Activated naive CD8-positive, alpha-beta T cell treated with anti-CD3 and anti-CD28 coated beads for 36 hours (primary cell): Measurements from ENCODE around the gene UBL4B. TPM values are rescaled to one million over a fixed set of nuclear protein-coding genes. Genes with fewer than 3 reads are reported as not detected.

Source experiments
- DNase-seq: peaks from one replicate; pipeline ENCODE4 v3.0.0; 2021
- H3K27ac Mint-ChIP-seq: one replicate; pipeline ENCODE4 v1.8.0; 2022; ENCODE audit warnings: mild to moderate bottlenecking, moderate library complexity, mixed read lengths
- H3K27me3 Mint-ChIP-seq: one replicate; pipeline ENCODE4 v1.8.0; 2022; ENCODE audit warnings: mild to moderate bottlenecking, mixed read lengths
- H3K36me3 Mint-ChIP-seq: one replicate; pipeline ENCODE4 v1.8.0; 2021; ENCODE audit warnings: mild to moderate bottlenecking, mixed read lengths
- H3K4me1 Mint-ChIP-seq: one replicate; pipeline ENCODE4 v1.8.0; 2021; ENCODE audit warnings: mixed read lengths
- H3K4me3 Mint-ChIP-seq: one replicate; pipeline ENCODE4 v1.8.0; 2022; ENCODE audit warnings: mild to moderate bottlenecking, moderate library complexity, mixed read lengths
- H3K9me3 Mint-ChIP-seq: one replicate; pipeline ENCODE4 v1.8.0; 2022; ENCODE audit warnings: mixed read lengths
- total RNA-seq, 2 experiments: library from RNA; stranded (reverse); gene quantifications; one replicate each; pipeline ENCODE4 v1.2.3, GENCODE V29; 2021

The UBL4B gene
- not detected for total RNA-seq

GRCh38 chr1:110112143-110112542 lies at the start of gene UBL4B:
Gene UBL4B (plus strand): TSS chr1:110112443. CDS start chr1:110112535, 92 bp downstream.
- Mint-ChIP-seq H3K36me3 (no peaks in the 10 kb centered on the region), H3K9me3 (no peaks in the 10 kb centered on the region), H3K4me1 (no peaks in the 10 kb centered on the region), H3K27me3 (peaks cover 9% of the 10 kb centered on the region), H3K4me3 (no peak within 1 kb of the TSS), H3K27ac (no peak within 1 kb of the TSS)
- no peak for DNase-seq

- H3K27ac Mint-ChIP-seq = no peak overlapping the region
- DNase-seq = no peak
- peaks cover 5% of the 10 kb centered on the region for H3K36me3 Mint-ChIP-seq
- H3K27me3 Mint-ChIP-seq = peaks cover 15% of the 10 kb centered on the region
- no peaks in the 10 kb centered on the region for H3K9me3 Mint-ChIP-seq
- H3K4me3 Mint-ChIP-seq = no peak overlapping the region
- H3K4me1 Mint-ChIP-seq = peaks cover 1% of the 10 kb centered on the region
Measured at GRCh38 chr1:110062612-110063011, 49.6 kb upstream of the UBL4B start.

- H3K4me1 Mint-ChIP-seq = peaks cover 6% of the 10 kb centered on the region
- no peak for DNase-seq
- peaks cover 27% of the 10 kb centered on the region for H3K27me3 Mint-ChIP-seq
- no peak overlapping the region for H3K27ac Mint-ChIP-seq
- H3K36me3 Mint-ChIP-seq = peaks cover 5% of the 10 kb centered on the region
- no peak overlapping the region for H3K4me3 Mint-ChIP-seq
- no peaks in the 10 kb centered on the region for H3K9me3 Mint-ChIP-seq
Measured at GRCh38 chr1:110063781-110064180, 48.5 kb upstream of the UBL4B start.

- H3K27ac Mint-ChIP-seq = no peak overlapping the region
- DNase-seq = no peak
- H3K9me3 Mint-ChIP-seq = no peaks in the 10 kb centered on the region
- peaks cover 5% of the 10 kb centered on the region for H3K36me3 Mint-ChIP-seq
- H3K4me1 Mint-ChIP-seq = peaks cover 6% of the 10 kb centered on the region
- H3K27me3 Mint-ChIP-seq = peaks cover 37% of the 10 kb centered on the region
- no peak overlapping the region for H3K4me3 Mint-ChIP-seq
Measured at GRCh38 chr1:110064576-110065337, 47.5 kb upstream of the UBL4B start.

GRCh38 chr1:110065841-110066240 lies 46.4 kb upstream of the UBL4B start:
- DNase-seq = no peak
- no peak overlapping the region for H3K27ac Mint-ChIP-seq
- H3K9me3 Mint-ChIP-seq = no peaks in the 10 kb centered on the region
- no peak overlapping the region for H3K4me3 Mint-ChIP-seq
- H3K4me1 Mint-ChIP-seq = peaks cover 5% of the 10 kb centered on the region
- H3K27me3 Mint-ChIP-seq = peaks cover 44% of the 10 kb centered on the region
- no peaks in the 10 kb centered on the region for H3K36me3 Mint-ChIP-seq

- Mint-ChIP-seq H3K4me3 (no peak overlapping the region), H3K9me3 (no peaks in the 10 kb centered on the region)
Measured at GRCh38 chr1:110067479-110067892, 44.8 kb upstream of the UBL4B start.

GRCh38 chr1:110067893-110068645 lies 44.2 kb upstream of the UBL4B start:
- Mint-ChIP-seq H3K4me1 (peaks cover 5% of the 10 kb centered on the region), H3K36me3 (no peaks in the 10 kb centered on the region), H3K9me3 (no peaks in the 10 kb centered on the region), H3K27ac (no peak overlapping the region), H3K27me3 (peaks cover 64% of the 10 kb centered on the region), H3K4me3 (peak overlapping the region; percentile 44)
- DNase-seq = peak; percentile 16

More at GRCh38 chr1:110067479-110067892, 44.8 kb upstream of the UBL4B start:
- peaks cover 5% of the 10 kb centered on the region for H3K4me1 Mint-ChIP-seq
- peaks cover 60% of the 10 kb centered on the region for H3K27me3 Mint-ChIP-seq
- no peaks in the 10 kb centered on the region for H3K36me3 Mint-ChIP-seq
- no peak overlapping the region for H3K27ac Mint-ChIP-seq
- DNase-seq = no peak

GRCh38 chr1:110068646-110069403 lies 43.4 kb upstream of the UBL4B start:
- peaks cover 70% of the 10 kb centered on the region for H3K27me3 Mint-ChIP-seq
- H3K36me3 Mint-ChIP-seq = no peaks in the 10 kb centered on the region
- peaks cover 5% of the 10 kb centered on the region for H3K4me1 Mint-ChIP-seq
- H3K9me3 Mint-ChIP-seq = no peaks in the 10 kb centered on the region
- peak overlapping the region; percentile 44 for H3K4me3 Mint-ChIP-seq
- H3K27ac Mint-ChIP-seq = no peak overlapping the region
- peak; percentile 24 for DNase-seq

GRCh38 chr1:110069404-110070281 lies 42.6 kb upstream of the UBL4B start:
- no peak for DNase-seq
- H3K27ac Mint-ChIP-seq = no peak overlapping the region
- H3K36me3 Mint-ChIP-seq = no peaks in the 10 kb centered on the region
- H3K4me3 Mint-ChIP-seq = peak overlapping the region; percentile 44
- no peaks in the 10 kb centered on the region for H3K9me3 Mint-ChIP-seq
- peaks cover 76% of the 10 kb centered on the region for H3K27me3 Mint-ChIP-seq
- H3K4me1 Mint-ChIP-seq = peaks cover 5% of the 10 kb centered on the region

GRCh38 chr1:110070282-110070669 lies 42.0 kb upstream of the UBL4B start:
- Mint-ChIP-seq H3K27ac (no peak overlapping the region), H3K36me3 (no peaks in the 10 kb centered on the region), H3K27me3 (peaks cover 80% of the 10 kb centered on the region), H3K9me3 (no peaks in the 10 kb centered on the region), H3K4me3 (peak overlapping the region; percentile 44), H3K4me1 (peaks cover 5% of the 10 kb centered on the region)
- DNase-seq = no peak

GRCh38 chr1:110070671-110071242 lies 41.5 kb upstream of the UBL4B start, which contains the start of gene ALX3:
Gene ALX3 (minus strand): TSS chr1:110070672. CDS start chr1:110070612, 60 bp downstream.
- no peak within 1 kb of the TSS for H3K27ac Mint-ChIP-seq
- H3K36me3 Mint-ChIP-seq = no peaks in the 10 kb centered on the region
- peaks cover 81% of the 10 kb centered on the region for H3K27me3 Mint-ChIP-seq
- H3K4me3 Mint-ChIP-seq = peak within 1 kb of the TSS; percentile 44
- no peaks in the 10 kb centered on the region for H3K9me3 Mint-ChIP-seq
- DNase-seq = no peak
- peaks cover 5% of the 10 kb centered on the region for H3K4me1 Mint-ChIP-seq

GRCh38 chr1:110074166-110074565 lies 38.1 kb upstream of the UBL4B start:
- DNase-seq = no peak
- no peaks in the 10 kb centered on the region for H3K9me3 Mint-ChIP-seq
- no peaks in the 10 kb centered on the region for H3K36me3 Mint-ChIP-seq
- no peak overlapping the region for H3K27ac Mint-ChIP-seq
- H3K27me3 Mint-ChIP-seq = peaks cover 58% of the 10 kb centered on the region
- H3K4me3 Mint-ChIP-seq = no peak overlapping the region
- H3K4me1 Mint-ChIP-seq = no peaks in the 10 kb centered on the region

- Mint-ChIP-seq H3K36me3 (no peaks in the 10 kb centered on the region), H3K27ac (no peak overlapping the region), H3K4me1 (no peaks in the 10 kb centered on the region), H3K9me3 (no peaks in the 10 kb centered on the region), H3K4me3 (no peak overlapping the region), H3K27me3 (peaks cover 56% of the 10 kb centered on the region)
- no peak for DNase-seq
Measured at GRCh38 chr1:110076789-110077500, 35.3 kb upstream of the UBL4B start.
